C4-2B (cell line): ENCODE data around the gene AFAP1.

Experiments used
- CTCF ChIP-seq: fragments of 450-650 bp; conservative IDR thresholded peaks from 2 replicates; pipeline ENCODE4 v1.5.1; 2017; ENCODE audit warnings: mild to moderate bottlenecking
- ZFX ChIP-seq: fragments of 450-650 bp; IDR thresholded peaks from 2 replicates; pipeline ENCODE4 v1.6.1; 2017

GRCh38 chr4:7956270-7956808, 16.7 kb upstream of the AFAP1 start:
- TF ChIP-seq CTCF (no peak), ZFX (no peak)
